Mesendoderm (in vitro differentiated cells): ENCODE data around the gene NCLN.
A peak's percentile ranks its signal among the peaks of the same experiment; 100 is the strongest.
"Not testable (repeated sequence)": the region's sequence is repeated elsewhere in the genome, so short reads cannot be mapped to it uniquely, and the experiment has no call there.

ENCODE experiments used
- DNase-seq: peaks from one replicate; pipeline ENCODE4 v3.0.0; 2013
- H2AK5ac ChIP-seq: 2 replicates; pipeline ENCODE4 v1.6.1; 2013; ENCODE audit warnings: low read length, inconsistent platforms
- H2BK120ac ChIP-seq: 2 replicates; pipeline ENCODE4 v1.6.1; 2013; ENCODE audit warnings: low read depth, mild to moderate bottlenecking, low read length, moderate library complexity, mixed read lengths
- H2BK15ac ChIP-seq: replicated peaks from 2 replicates; pipeline ENCODE4 v1.6.1; 2013; ENCODE audit warnings: low read depth, mild to moderate bottlenecking, moderate library complexity
- H2BK5ac ChIP-seq: 2 replicates; pipeline ENCODE4 v1.6.1; 2013; ENCODE audit warnings: low read length, inconsistent platforms
- H3K18ac ChIP-seq: 2 replicates; pipeline ENCODE4 v1.6.1; 2013; ENCODE audit warnings: mild to moderate bottlenecking, low read length, mixed read lengths
- H3K23ac ChIP-seq: one replicate; pipeline ENCODE4 v1.6.1; 2013; ENCODE audit warnings: low read length
- H3K27ac ChIP-seq: 2 replicates; pipeline ENCODE4 v1.5.1; 2013; ENCODE audit warnings: low read depth, mild to moderate bottlenecking, inconsistent platforms, low read length, moderate library complexity
- H3K27me3 ChIP-seq: 2 replicates; pipeline ENCODE4 v1.6.1; 2013; ENCODE audit warnings: low read length, control low read depth, mild to moderate bottlenecking, inconsistent platforms; ENCODE audit not compliant: insufficient read depth, poor library complexity
- H3K36me3 ChIP-seq: 2 replicates; pipeline ENCODE4 v1.6.1; 2013; ENCODE audit warnings: low read length, inconsistent platforms; ENCODE audit not compliant: control insufficient read depth, insufficient read depth
- H3K4ac ChIP-seq: one replicate; pipeline ENCODE4 v1.6.1; 2013; ENCODE audit warnings: low read depth, mild to moderate bottlenecking, low read length, moderate library complexity
- H3K4me1 ChIP-seq: 2 replicates; pipeline ENCODE4 v1.6.1; 2013; ENCODE audit warnings: low read depth, low read length, inconsistent platforms; ENCODE audit not compliant: control insufficient read depth
- H3K4me2 ChIP-seq: 2 replicates; pipeline ENCODE4 v1.6.1; 2013; ENCODE audit warnings: low read length
- H3K4me3 ChIP-seq: 2 replicates; pipeline ENCODE4 v1.5.1; 2013; ENCODE audit warnings: mild to moderate bottlenecking, low read length
- H3K56ac ChIP-seq: one replicate; pipeline ENCODE4 v1.6.1; 2013; ENCODE audit warnings: low read length
- H3K79me1 ChIP-seq: 2 replicates; pipeline ENCODE4 v1.6.1; 2013; ENCODE audit warnings: low read length, inconsistent platforms
- H3K79me2 ChIP-seq: 2 replicates; pipeline ENCODE4 v1.6.1; 2013; ENCODE audit warnings: mild to moderate bottlenecking, low read length; ENCODE audit not compliant: control insufficient read depth, insufficient read depth
- H3K9ac ChIP-seq: 2 replicates; pipeline ENCODE4 v1.6.1; 2013; ENCODE audit warnings: low read length, inconsistent platforms
- H4K5ac ChIP-seq: one replicate; pipeline ENCODE4 v1.6.1; 2013; ENCODE audit warnings: low read length
- H4K8ac ChIP-seq: one replicate; pipeline ENCODE4 v1.6.1; 2013; ENCODE audit warnings: low read depth, mild to moderate bottlenecking, control low read depth, low read length, moderate library complexity
- WGBS: extraction: QIAGEN DNeasy Blood & Tissue Kit; methylation state at CpG from one replicate; pipeline ENCODE4 v1.1.7; 2013; ENCODE audit warnings: low lambda C conversion rate, missing lambda C conversion rate; ENCODE audit not compliant: insufficient coverage; ENCODE audit errors: extremely low coverage; 5-methylcytosine and 5-hydroxymethylcytosine counted together

Gene NCLN

GRCh38 chr19:3167533-3168272 lies 18.0 kb upstream of the NCLN start:
- no peaks in the 10 kb centered on the region for H3K36me3 ChIP-seq
- no peak overlapping the region for H2BK5ac ChIP-seq
- no peaks in the 10 kb centered on the region for H3K27me3 ChIP-seq
- no peaks in the 10 kb centered on the region for H3K4me1 ChIP-seq
- H2BK120ac ChIP-seq: no peak overlapping the region
- no peak overlapping the region for H3K18ac ChIP-seq
- no peak overlapping the region for H3K27ac ChIP-seq
- H3K9ac ChIP-seq: no peak overlapping the region
- no CpG with 5 or more reads among the region's 13 CpGs for WGBS
- no peak overlapping the region for H3K56ac ChIP-seq
- no peaks in the 10 kb centered on the region for H3K79me2 ChIP-seq
- H3K23ac ChIP-seq: no peak overlapping the region
- DNase-seq: no peak
- no peak overlapping the region for H3K4me2 ChIP-seq
- H4K5ac ChIP-seq: no peak overlapping the region
- no peak overlapping the region for H2AK5ac ChIP-seq
- no peak overlapping the region for H2BK15ac ChIP-seq
- no peak overlapping the region for H4K8ac ChIP-seq
- H3K79me1 ChIP-seq: no peaks in the 10 kb centered on the region
- no peak overlapping the region for H3K4me3 ChIP-seq
- H3K4ac ChIP-seq: no peak overlapping the region

GRCh38 chr19:3171894-3172672 lies 13.6 kb upstream of the NCLN start:
- no peaks in the 10 kb centered on the region for H3K4me1 ChIP-seq
- no peak overlapping the region for H3K4me2 ChIP-seq
- no peaks in the 10 kb centered on the region for H3K79me1 ChIP-seq
- H3K4me3 ChIP-seq: no peak overlapping the region
- H4K8ac ChIP-seq: no peak overlapping the region
- H2AK5ac ChIP-seq: no peak overlapping the region
- no peak overlapping the region for H4K5ac ChIP-seq
- no peak overlapping the region for H3K56ac ChIP-seq
- no peak overlapping the region for H3K18ac ChIP-seq
- no peak overlapping the region for H3K9ac ChIP-seq
- no peak overlapping the region for H2BK120ac ChIP-seq
- H3K27ac ChIP-seq: no peak overlapping the region
- H3K4ac ChIP-seq: no peak overlapping the region
- no peaks in the 10 kb centered on the region for H3K36me3 ChIP-seq
- no CpG with 5 or more reads among the region's 15 CpGs for WGBS
- no peaks in the 10 kb centered on the region for H3K27me3 ChIP-seq
- no peak overlapping the region for H2BK5ac ChIP-seq
- no peak overlapping the region for H2BK15ac ChIP-seq
- DNase-seq: no peak
- H3K23ac ChIP-seq: no peak overlapping the region
- no peaks in the 10 kb centered on the region for H3K79me2 ChIP-seq

DNA sequence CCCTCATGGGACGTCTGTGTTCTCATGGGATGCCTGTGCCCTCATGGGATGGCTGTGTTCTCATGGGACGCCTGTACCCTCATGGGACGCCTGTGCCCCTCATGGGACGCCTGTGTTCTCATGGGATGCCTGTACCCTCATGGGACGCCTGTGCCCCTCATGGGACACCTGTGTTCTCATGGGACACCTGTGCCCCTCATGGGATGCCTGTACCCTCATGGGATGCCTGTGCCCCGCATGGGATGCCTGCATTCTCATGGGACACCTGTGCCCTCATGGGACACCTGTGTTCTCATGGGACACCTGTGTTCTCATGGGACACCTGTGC lies 13.1 kb upstream of the NCLN start:
- not testable (repeated sequence) for H3K56ac ChIP-seq, H3K4me1 ChIP-seq, H3K27ac ChIP-seq, H3K79me2 ChIP-seq, H3K27me3 ChIP-seq, H4K8ac ChIP-seq, H3K23ac ChIP-seq, H3K18ac ChIP-seq, H3K4me3 ChIP-seq, H3K9ac ChIP-seq, H4K5ac ChIP-seq, H3K4me2 ChIP-seq, H2BK15ac ChIP-seq, H3K79me1 ChIP-seq, H2BK5ac ChIP-seq, H3K4ac ChIP-seq, H2BK120ac ChIP-seq, DNase-seq, H3K36me3 ChIP-seq, H2AK5ac ChIP-seq
- WGBS: no CpG with 5 or more reads among the region's 6 CpGs

DNA sequence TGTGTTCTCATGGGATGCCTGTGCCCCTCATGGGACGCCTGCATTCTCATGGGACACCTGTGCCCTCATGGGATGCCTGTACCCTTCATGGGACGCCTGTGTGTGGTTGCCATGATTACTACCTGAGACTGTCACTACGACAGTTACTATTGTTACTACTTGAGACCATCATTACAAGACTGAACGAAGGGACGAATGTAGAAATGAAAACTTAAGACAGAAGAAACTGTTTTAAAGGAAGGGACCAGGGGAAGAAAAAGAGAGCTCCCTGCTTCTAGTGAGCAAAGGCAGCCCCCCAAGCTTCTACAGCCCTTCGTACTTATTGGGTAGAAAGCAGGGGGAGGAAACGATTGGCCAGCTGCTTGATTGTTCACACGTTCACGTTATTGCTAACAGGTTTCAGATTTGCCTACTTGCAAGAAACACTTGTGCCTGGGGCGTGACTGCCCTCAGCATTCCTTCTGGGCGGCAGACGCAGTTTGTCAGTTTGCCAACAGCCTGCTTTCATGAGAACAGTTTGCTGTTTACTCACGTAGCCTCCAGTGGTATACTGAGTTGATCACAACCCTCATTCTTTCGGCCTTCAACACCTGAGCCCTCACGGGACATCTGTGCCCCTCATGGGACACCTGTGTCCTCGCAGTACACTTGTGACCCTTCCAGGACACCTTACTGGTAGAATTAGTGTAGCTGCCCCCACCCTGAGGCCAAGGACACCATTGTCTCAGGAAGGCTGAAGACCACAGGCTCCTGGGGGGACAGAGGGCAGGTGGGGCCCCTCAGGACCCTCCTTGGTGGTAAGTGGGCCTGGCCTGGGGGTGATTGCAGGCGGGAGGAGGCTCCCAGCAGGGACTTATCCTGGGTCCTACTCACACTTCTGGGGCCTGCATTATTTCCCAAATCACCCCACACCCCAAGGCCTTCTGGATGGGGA lies 9.7 kb upstream of the NCLN start:
- no peak overlapping the region for H3K4me3 ChIP-seq
- H4K5ac ChIP-seq: no peak overlapping the region
- H4K8ac ChIP-seq: no peak overlapping the region
- H3K56ac ChIP-seq: no peak overlapping the region
- H3K79me2 ChIP-seq: no peaks in the 10 kb centered on the region
- H3K18ac ChIP-seq: no peak overlapping the region
- H2AK5ac ChIP-seq: no peak overlapping the region
- H3K4me1 ChIP-seq: no peaks in the 10 kb centered on the region
- H3K23ac ChIP-seq: no peak overlapping the region
- no peak for DNase-seq
- H2BK5ac ChIP-seq: no peak overlapping the region
- H3K79me1 ChIP-seq: no peaks in the 10 kb centered on the region
- H3K27ac ChIP-seq: no peak overlapping the region
- no peaks in the 10 kb centered on the region for H3K27me3 ChIP-seq
- H3K36me3 ChIP-seq: no peaks in the 10 kb centered on the region
- H2BK15ac ChIP-seq: no peak overlapping the region
- H3K4me2 ChIP-seq: no peak overlapping the region
- no peak overlapping the region for H3K9ac ChIP-seq
- H3K4ac ChIP-seq: no peak overlapping the region
- no CpG with 5 or more reads among the region's 17 CpGs for WGBS
- H2BK120ac ChIP-seq: no peak overlapping the region

GRCh38 chr19:3176715-3177501 lies 8.8 kb upstream of the NCLN start:
- no peak overlapping the region for H4K8ac ChIP-seq
- H3K4me2 ChIP-seq: no peak overlapping the region
- H3K36me3 ChIP-seq: no peaks in the 10 kb centered on the region
- no peaks in the 10 kb centered on the region for H3K79me2 ChIP-seq
- no peak overlapping the region for H2BK120ac ChIP-seq
- DNase-seq: peak; percentile 49
- no peak overlapping the region for H3K27ac ChIP-seq
- no peak overlapping the region for H2BK15ac ChIP-seq
- no peak overlapping the region for H3K56ac ChIP-seq
- no peak overlapping the region for H3K4me3 ChIP-seq
- no peaks in the 10 kb centered on the region for H3K4me1 ChIP-seq
- no peak overlapping the region for H4K5ac ChIP-seq
- no peak overlapping the region for H2AK5ac ChIP-seq
- H3K4ac ChIP-seq: no peak overlapping the region
- no peaks in the 10 kb centered on the region for H3K27me3 ChIP-seq
- H3K23ac ChIP-seq: no peak overlapping the region
- WGBS: no CpG with 5 or more reads among the region's 11 CpGs
- H3K79me1 ChIP-seq: no peaks in the 10 kb centered on the region
- H3K9ac ChIP-seq: no peak overlapping the region
- no peak overlapping the region for H3K18ac ChIP-seq
- H2BK5ac ChIP-seq: no peak overlapping the region
